HepG2 (cell line): ENCODE measurements around the gene NOC4L. TPM values are rescaled to one million over a fixed set of nuclear protein-coding genes. Genes with fewer than 3 reads are reported as not detected.

ENCODE experiments used
- ATAC-seq: fragments of 200-7000 bp; cut with Tn5 transposase; 3 replicates; pipeline ENCODE4 v1.9.1; 2020; ENCODE audit warnings: mild to moderate bottlenecking, moderate library complexity
- BruUV-seq: library from RNA; stranded (reverse); fragments of 400-500 nt; replicated peaks from 2 replicates; lab custom pipeline; 2021; lab: Mats Ljungman, UMichigan
- CTCF ChIA-PET: fragments of 300-600 bp; formaldehyde crosslinking; extraction: SDS; loops from one replicate; lab custom pipeline; 2021; ENCODE audit warnings: low total read pairs, inconsistent platforms, low intra/inter-chr PET ratio; lab: Yijun Ruan, JAX
- POLR2A ChIA-PET: fragments of 350-600 bp; sonication (Branson Sonifier 250); formaldehyde crosslinking; loops from one replicate; lab custom pipeline; 2020; ENCODE audit warnings: antibody characterized with exemption, inconsistent platforms; lab: Yijun Ruan, JAX
- DNase-seq: peaks from one replicate; pipeline ENCODE4 v3.0.0-alpha.2; 2015; ENCODE audit warnings: low spot score
- FAIRE-seq: peaks from 3 replicates; lab custom pipeline; 2011; peaks lifted over from hg19 to GRCh38; lab: Jason Lieb, UNC
- H2AFZ ChIP-seq: one replicate; pipeline ENCODE4 v1.6.1; 2011; ENCODE audit warnings: low read length, inconsistent platforms
- H3K27ac ChIP-seq: fragments of 300-600 bp; 3 replicates; pipeline ENCODE4 v1.8.0; 2011; ENCODE audit warnings: mixed run types, mild to moderate bottlenecking, mixed read lengths, low read length, inconsistent platforms; ENCODE audit not compliant: insufficient read depth; ENCODE audit errors: extremely low read length
- H3K27me3 ChIP-seq, 2 experiments: fragments of 200-600 bp in 1 of 2; 2 replicates in 1 of 2; 3 replicates in 1 of 2; pipeline versions ENCODE4 v1.6.0 to v1.8.0; 2011; ENCODE audit warnings: low read length in 2 of 2, mild to moderate bottlenecking in 2 of 2, moderate library complexity in 2 of 2, inconsistent platforms in 1 of 2; ENCODE audit not compliant: insufficient read depth in 2 of 2, control insufficient read depth in 1 of 2
- H3K36me3 ChIP-seq, 2 experiments: fragments of 200-600 bp in 1 of 2; replicated peaks in 1 of 2; 2 replicates in 1 of 2; 3 replicates in 1 of 2; pipeline versions ENCODE4 v1.5.1 to v1.8.0; 2011; ENCODE audit warnings: low read length in 2 of 2, inconsistent platforms in 1 of 2; ENCODE audit not compliant: insufficient read depth in 2 of 2, control insufficient read depth in 1 of 2
- H3K4me1 ChIP-seq: 2 replicates; pipeline ENCODE4 v1.5.1; 2012; ENCODE audit warnings: low read length, inconsistent platforms; ENCODE audit not compliant: insufficient read depth
- H3K4me2 ChIP-seq: 2 replicates; pipeline ENCODE4 v1.6.0; 2011; ENCODE audit warnings: low read depth, low read length, inconsistent platforms
- H3K4me3 ChIP-seq, 3 experiments: fragments of 200-600 bp in 1 of 3; sonication (generic), shearing (Covaris generic) in 1 of 3; replicated peaks in 1 of 3; 2 replicates each; pipeline ENCODE4 v1.5.1; 2011 to 2016; ENCODE audit warnings: low read length in 3 of 3, inconsistent platforms in 2 of 3, low read depth in 2 of 3, mild to moderate bottlenecking in 2 of 3, control low read depth in 1 of 3, mixed read lengths in 1 of 3; ENCODE audit not compliant: insufficient read depth in 1 of 3
- H3K79me2 ChIP-seq: one replicate; pipeline ENCODE4 v1.6.1; 2011; ENCODE audit warnings: low read length, inconsistent platforms; ENCODE audit not compliant: insufficient read depth
- H3K9ac ChIP-seq: 2 replicates; pipeline ENCODE4 v1.6.0; 2011; ENCODE audit warnings: mild to moderate bottlenecking, low read depth, low read length, inconsistent platforms; ENCODE audit not compliant: insufficient read depth
- H3K9me3 ChIP-seq: 2 replicates; pipeline ENCODE4 v1.5.1; 2012; ENCODE audit warnings: mild to moderate bottlenecking, low read length
- H4K20me1 ChIP-seq: 2 replicates; pipeline ENCODE4 v1.6.0; 2011; ENCODE audit warnings: inconsistent platforms, mild to moderate bottlenecking, low read length, moderate library complexity; ENCODE audit not compliant: insufficient read depth
- ATF7 ChIP-seq, 2 experiments: fragments of 450-650 bp in 1 of 2; sonication (generic) in 1 of 2; formaldehyde crosslinking in 1 of 2; IDR thresholded peaks; 2 replicates each; pipeline versions ENCODE4 v1.4.0 to v1.6.1; 2016 to 2020; ENCODE audit warnings: antibody characterized with exemption in 1 of 2, mild to moderate bottlenecking in 1 of 2, missing genetic modification reagents in 1 of 2
- NFE2L2 ChIP-seq: fragments of 150-350 bp; IDR thresholded peaks from 2 replicates; pipeline ENCODE4 v1.6.1; 2014; ENCODE audit warnings: low read length
- SETDB1 ChIP-seq: sonication (generic); formaldehyde crosslinking; IDR thresholded peaks from 2 replicates; pipeline ENCODE4 v1.5.1; 2020; ENCODE audit warnings: missing genetic modification reagents, mild to moderate bottlenecking, borderline replicate concordance
- SMC3 ChIP-seq: IDR thresholded peaks from 2 replicates; pipeline ENCODE4 v1.6.1; 2011; ENCODE audit warnings: low read length, improper control_type of control experiment
- SP2 ChIP-seq: sonication (generic); formaldehyde crosslinking; IDR thresholded peaks from 2 replicates; pipeline ENCODE4 v1.5.1; 2020; ENCODE audit warnings: mild to moderate bottlenecking, missing genetic modification reagents
- TOPORS ChIP-seq: sonication (generic); formaldehyde crosslinking; IDR thresholded peaks from 2 replicates; pipeline ENCODE4 v1.8.0; 2023; ENCODE audit warnings: mild to moderate bottlenecking, missing genetic modification reagents
- ZNF256 ChIP-seq: sonication (generic); formaldehyde crosslinking; conservative IDR thresholded peaks from 2 replicates; pipeline ENCODE4 v1.4.0; 2020; ENCODE audit warnings: missing genetic modification reagents
- ZNF33A ChIP-seq: sonication (generic); formaldehyde crosslinking; IDR thresholded peaks from 2 replicates; pipeline ENCODE4 v1.5.1; 2020; ENCODE audit warnings: missing genetic modification reagents, mild to moderate bottlenecking, moderate library complexity, borderline replicate concordance
- WGBS: methylation state at CpG from one replicate; pipeline ENCODE4 v1.1.6; 2017; ENCODE audit warnings: low lambda C conversion rate; 5-methylcytosine and 5-hydroxymethylcytosine counted together
- in situ Hi-C: cut with HindIII; loops from 2 replicates; pipeline ENCODE4 v1.10.0; 2017; ENCODE audit warnings: low pct_unique_long_range_greater_than_20kb; ENCODE audit not compliant: extremely low pct_ligation_motif_present
- intact Hi-C: fragments of 100-400 bp; cut with micrococcal nuclease; formaldehyde crosslinking; loops from one replicate; pipeline ENCODE4 v1.10.0; 2022; ENCODE audit not compliant: unreplicated experiment
- polyA plus RNA-seq, 8 experiments: library from polyadenylated mRNA; depleted of rRNA in 3 of 8; stranded (reverse) in 7 of 8; unstranded in 1 of 8; fragments of >200 nt; fragmentation: Illumina TruSeq in 4 of 8; extraction: Trizol in 4 of 8; gene quantifications; 2 replicates each; pipeline versions ENCODE4 v1.2.1 to v1.2.3, GENCODE V29; 2011 to 2016; ENCODE audit warnings: low read depth in 4 of 8, missing spikeins in 1 of 8, mixed read lengths in 1 of 8; ENCODE audit not compliant: insufficient read depth in 1 of 8
- total RNA-seq, 5 experiments: library from RNA; depleted of rRNA; stranded (reverse); fragments of >200 nt; fragmentation: Illumina TruSeq; extraction: Trizol; gene quantifications; 2 replicates each; pipeline ENCODE4 v1.2.3, GENCODE V29; 2016; ENCODE audit warnings: low read depth in 1 of 5
- TF ChIP-seq, protein P1 (sequence below): sonication (generic); formaldehyde crosslinking; IDR thresholded peaks from 2 replicates; pipeline ENCODE4 v1.5.0; 2020; ENCODE audit warnings: mild to moderate bottlenecking, missing genetic modification reagents, moderate library complexity
- TF ChIP-seq, protein P2 (sequence below): sonication (generic); formaldehyde crosslinking; IDR thresholded peaks from 2 replicates; pipeline ENCODE4 v1.4.0; 2020; ENCODE audit warnings: missing genetic modification reagents

NOC4L gene
- total and polyA plus RNA-seq, 2 of the 13 experiments (the other 11 are each of a cell fraction or from before 2014, with no cell fraction given) = 4.3 to 14.6 TPM

DNA sequence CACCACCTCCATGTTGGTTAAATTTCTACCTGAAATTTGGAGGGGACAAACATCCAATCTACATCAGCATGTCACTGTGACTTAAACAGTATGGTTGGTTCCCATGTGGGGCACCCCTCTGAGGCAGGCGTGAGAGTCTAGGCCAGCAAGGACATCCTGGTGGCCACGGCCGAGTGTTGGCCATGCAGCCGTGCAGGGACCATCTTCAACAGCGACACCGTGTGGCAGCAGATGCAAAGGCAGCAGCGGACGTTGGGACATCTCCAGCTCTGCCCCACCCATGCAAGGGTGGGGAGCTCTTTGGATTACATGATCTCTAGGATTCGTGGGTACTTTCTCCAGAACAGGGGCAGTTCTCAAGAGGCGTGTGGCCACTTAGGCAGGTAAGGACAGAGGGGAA, 49.8 kb downstream of the NOC4L start:
- TF ChIP-seq NFE2L2 = no peak
- no peak for TF ChIP-seq ZNF256 (CRISPR knock-in tag)
- TF ChIP-seq ATF7 (IDR thresholded peaks at IDR 0.05) = no peak
- TF ChIP-seq ATF7 (CRISPR knock-in tag; IDR thresholded peaks at IDR 0.05) = no peak
- peak; percentile 83; the same call in 1 of the 2 replicates for TF ChIP-seq SETDB1 (CRISPR knock-in tag)
- no peak for TF ChIP-seq TOPORS (CRISPR knock-in tag)
- TF ChIP-seq, protein P1, sequence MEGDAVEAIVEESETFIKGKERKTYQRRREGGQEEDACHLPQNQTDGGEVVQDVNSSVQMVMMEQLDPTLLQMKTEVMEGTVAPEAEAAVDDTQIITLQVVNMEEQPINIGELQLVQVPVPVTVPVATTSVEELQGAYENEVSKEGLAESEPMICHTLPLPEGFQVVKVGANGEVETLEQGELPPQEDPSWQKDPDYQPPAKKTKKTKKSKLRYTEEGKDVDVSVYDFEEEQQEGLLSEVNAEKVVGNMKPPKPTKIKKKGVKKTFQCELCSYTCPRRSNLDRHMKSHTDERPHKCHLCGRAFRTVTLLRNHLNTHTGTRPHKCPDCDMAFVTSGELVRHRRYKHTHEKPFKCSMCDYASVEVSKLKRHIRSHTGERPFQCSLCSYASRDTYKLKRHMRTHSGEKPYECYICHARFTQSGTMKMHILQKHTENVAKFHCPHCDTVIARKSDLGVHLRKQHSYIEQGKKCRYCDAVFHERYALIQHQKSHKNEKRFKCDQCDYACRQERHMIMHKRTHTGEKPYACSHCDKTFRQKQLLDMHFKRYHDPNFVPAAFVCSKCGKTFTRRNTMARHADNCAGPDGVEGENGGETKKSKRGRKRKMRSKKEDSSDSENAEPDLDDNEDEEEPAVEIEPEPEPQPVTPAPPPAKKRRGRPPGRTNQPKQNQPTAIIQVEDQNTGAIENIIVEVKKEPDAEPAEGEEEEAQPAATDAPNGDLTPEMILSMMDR (CRISPR knock-in tag) = peak; percentile 33
- no peak for TF ChIP-seq SMC3
- TF ChIP-seq ZNF33A (CRISPR knock-in tag) = no peak
- TF ChIP-seq SP2 (CRISPR knock-in tag) = no peak
- TF ChIP-seq, protein P2, sequence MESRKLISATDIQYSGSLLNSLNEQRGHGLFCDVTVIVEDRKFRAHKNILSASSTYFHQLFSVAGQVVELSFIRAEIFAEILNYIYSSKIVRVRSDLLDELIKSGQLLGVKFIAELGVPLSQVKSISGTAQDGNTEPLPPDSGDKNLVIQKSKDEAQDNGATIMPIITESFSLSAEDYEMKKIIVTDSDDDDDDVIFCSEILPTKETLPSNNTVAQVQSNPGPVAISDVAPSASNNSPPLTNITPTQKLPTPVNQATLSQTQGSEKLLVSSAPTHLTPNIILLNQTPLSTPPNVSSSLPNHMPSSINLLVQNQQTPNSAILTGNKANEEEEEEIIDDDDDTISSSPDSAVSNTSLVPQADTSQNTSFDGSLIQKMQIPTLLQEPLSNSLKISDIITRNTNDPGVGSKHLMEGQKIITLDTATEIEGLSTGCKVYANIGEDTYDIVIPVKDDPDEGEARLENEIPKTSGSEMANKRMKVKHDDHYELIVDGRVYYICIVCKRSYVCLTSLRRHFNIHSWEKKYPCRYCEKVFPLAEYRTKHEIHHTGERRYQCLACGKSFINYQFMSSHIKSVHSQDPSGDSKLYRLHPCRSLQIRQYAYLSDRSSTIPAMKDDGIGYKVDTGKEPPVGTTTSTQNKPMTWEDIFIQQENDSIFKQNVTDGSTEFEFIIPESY (CRISPR knock-in tag) = peak; percentile 70
- Histone ChIP-seq H3K9me3 (peaks cover 18% of the 10 kb centered on the region), H3K36me3 (no peaks in the 10 kb centered on the region), H3K4me1 (no peaks in the 10 kb centered on the region), H3K79me2 (no peaks in the 10 kb centered on the region), H3K27me3 (peaks cover 22 to 84% of the 10 kb centered on the region in 2 experiments), H3K4me3 (no peak overlapping the region), H3K4me2 (no peak overlapping the region), H2AFZ (no peak overlapping the region), H3K9ac (no peak overlapping the region), H3K27ac (no peak overlapping the region), H4K20me1 (no peaks in the 10 kb centered on the region)
- WGBS = 19% methylated on average over 10 of the region's 10 CpGs
- no peak for FAIRE-seq
- POLR2A ChIA-PET = no interaction called here
- in situ Hi-C loops (no loop called here), intact Hi-C loops (no loop called here)
- no TSS peak for BruUV-seq
- ATAC-seq = no peak
- CTCF ChIA-PET = no interaction called here
- DNase-seq = no peak
